Measurements from ENCODE around the gene PPP3CA.
A peak's percentile ranks its signal among the peaks of the same experiment; 100 is the strongest.

Gene PPP3CA

GRCh38 chr4:101125045-101125942, 222.0 kb downstream of the PPP3CA start:
- DNase-seq (ENCODE audit: low read depth in 1 of 2, low spot score in 1 of 2): no peak
- in situ Hi-C loops (cut with HindIII; ENCODE audit: low pct_unique_long_range_greater_than_20kb, low sequenced_read_pairs): no loop called here
- TF ChIP-seq JUND (IDR thresholded peaks at IDR 0.05; ENCODE audit: low read depth): no peak

- TF ChIP-seq JUND (IDR thresholded peaks at IDR 0.05; ENCODE audit: low read depth): no peak
- no peak for DNase-seq (ENCODE audit: low read depth in 1 of 2, low spot score in 1 of 2)
- in situ Hi-C loops (cut with HindIII; ENCODE audit: low pct_unique_long_range_greater_than_20kb, low sequenced_read_pairs): no loop called here
Measured at GRCh38 chr4:101123231-101123630, 224.1 kb downstream of the PPP3CA start.

- no peak for TF ChIP-seq JUND (IDR thresholded peaks at IDR 0.05; ENCODE audit: low read depth)
- in situ Hi-C loops (cut with HindIII; ENCODE audit: low pct_unique_long_range_greater_than_20kb, low sequenced_read_pairs): no loop called here
- DNase-seq (ENCODE audit: low read depth in 1 of 2, low spot score in 1 of 2): no peak
Measured at GRCh38 chr4:101122019-101122418, 225.3 kb downstream of the PPP3CA start.

- in situ Hi-C loops (cut with HindIII; ENCODE audit: low pct_unique_long_range_greater_than_20kb, low sequenced_read_pairs): no loop called here
- TF ChIP-seq JUND (IDR thresholded peaks at IDR 0.05; ENCODE audit: low read depth): no peak
Measured at GRCh38 chr4:101119141-101119540, 228.2 kb downstream of the PPP3CA start.

GRCh38 chr4:101118617-101119016, 228.7 kb downstream of the PPP3CA start:
- no peak for TF ChIP-seq JUND (IDR thresholded peaks at IDR 0.05; ENCODE audit: low read depth)
- in situ Hi-C loops (cut with HindIII; ENCODE audit: low pct_unique_long_range_greater_than_20kb, low sequenced_read_pairs): no loop called here
- DNase-seq (ENCODE audit: low read depth in 1 of 2, low spot score in 1 of 2): no peak

More at GRCh38 chr4:101119141-101119540, 228.2 kb downstream of the PPP3CA start:
- DNase-seq (ENCODE audit: low read depth in 1 of 2, low spot score in 1 of 2): no peak

- in situ Hi-C loops (cut with HindIII; ENCODE audit: low pct_unique_long_range_greater_than_20kb, low sequenced_read_pairs): no loop called here
- DNase-seq (ENCODE audit: low read depth in 1 of 2, low spot score in 1 of 2): no peak
- TF ChIP-seq JUND (IDR thresholded peaks at IDR 0.05; ENCODE audit: low read depth): no peak
Measured at GRCh38 chr4:101115887-101116286, 231.4 kb downstream of the PPP3CA start.

- no peak for DNase-seq (ENCODE audit: low read depth in 1 of 2, low spot score in 1 of 2)
- no peak for TF ChIP-seq JUND (IDR thresholded peaks at IDR 0.05; ENCODE audit: low read depth)
- in situ Hi-C loops (cut with HindIII; ENCODE audit: low pct_unique_long_range_greater_than_20kb, low sequenced_read_pairs): no loop called here
Measured at GRCh38 chr4:101114936-101115372, 232.4 kb downstream of the PPP3CA start.

GRCh38 chr4:101104312-101105052, 242.8 kb downstream of the PPP3CA start:
- no peak for TF ChIP-seq JUND (IDR thresholded peaks at IDR 0.05; ENCODE audit: low read depth)
- no peak for DNase-seq (ENCODE audit: low read depth in 1 of 2, low spot score in 1 of 2)
- in situ Hi-C loops (cut with HindIII; ENCODE audit: low pct_unique_long_range_greater_than_20kb, low sequenced_read_pairs): no loop called here

- DNase-seq (ENCODE audit: low read depth in 1 of 2, low spot score in 1 of 2): peak in 1 of 2 experiments; percentile 32
- no peak for TF ChIP-seq JUND (IDR thresholded peaks at IDR 0.05; ENCODE audit: low read depth)
- in situ Hi-C loops (cut with HindIII; ENCODE audit: low pct_unique_long_range_greater_than_20kb, low sequenced_read_pairs): no loop called here
Measured at GRCh38 chr4:101103381-101104142, 243.8 kb downstream of the PPP3CA start.

GRCh38 chr4:101102114-101102742, 245.1 kb downstream of the PPP3CA start:
- no peak for DNase-seq (ENCODE audit: low read depth in 1 of 2, low spot score in 1 of 2)
- no peak for TF ChIP-seq JUND (IDR thresholded peaks at IDR 0.05; ENCODE audit: low read depth)
- in situ Hi-C loops (cut with HindIII; ENCODE audit: low pct_unique_long_range_greater_than_20kb, low sequenced_read_pairs): no loop called here

- in situ Hi-C loops (cut with HindIII; ENCODE audit: low pct_unique_long_range_greater_than_20kb, low sequenced_read_pairs): no loop called here
- no peak for TF ChIP-seq JUND (IDR thresholded peaks at IDR 0.05; ENCODE audit: low read depth)
- DNase-seq (ENCODE audit: low read depth in 1 of 2, low spot score in 1 of 2): no peak
Measured at GRCh38 chr4:101101072-101101471, 246.3 kb downstream of the PPP3CA start.

Measured in T47D (cell line).